Measurements from ENCODE around the gene FRAS1. TPM values are rescaled to one million over a fixed set of nuclear protein-coding genes. Genes with fewer than 3 reads are reported as not detected.

Gene FRAS1
- total and polyA plus RNA-seq, 2 of the 8 experiments (the other 6 are each of a cell fraction or from before 2014, with no cell fraction given) = 38.5 to 109 TPM

- ChIA-PET POLR2A (ENCODE audit: partially characterized antibody) (interaction anchor here (0.6 to 5.4 kb wide), 11 partner anchors 10 to 230 kb away, joined by 3 to 30 read pairs (median 4); partner anchors contain the start of genes FRAS1 and MRPL1), CTCF (ENCODE audit: partially characterized antibody) (interaction anchor here (0.8 to 5.3 kb wide), 8 partner anchors 11 to 393 kb away, joined by 3 to 36 read pairs (median 3); no protein-coding TSS in a partner anchor)
- Histone ChIP-seq H4K91ac (replicated peaks; ENCODE audit: insufficient read length, low read length) (no peak overlapping the region), H2BK20ac (ENCODE audit: low read length) (no peak overlapping the region), H2BK120ac (replicated peaks; ENCODE audit: low read depth, low read length) (peak overlapping the region; percentile 63), H3K14ac (ENCODE audit: insufficient read length) (no peak overlapping the region), H3K4me2 (ENCODE audit: insufficient read depth in 1 of 2, low read depth in 2 of 2, low read length in 2 of 2) (peak overlapping the region; percentile 59 to 65; a peak in 3 of 4 replicates), H3K36me3 (ENCODE audit: control insufficient read depth in 2 of 4, insufficient read depth in 4 of 4, low read length in 3 of 4) (peaks cover 0 to 29% (median 12%) of the 10 kb centered on the region in 4 experiments; a peak in 3 of 8 replicates), H3K23ac (ENCODE audit: insufficient read length) (no peak overlapping the region), H3K56ac (replicated peaks; ENCODE audit: insufficient read length, low read depth, low read length) (no peak overlapping the region), H2BK15ac (ENCODE audit: low read length) (no peak overlapping the region), H2AFZ (ENCODE audit: low read length) (no peak overlapping the region), H3K4ac (replicated peaks; ENCODE audit: insufficient read length, low read depth, low read length) (no peak overlapping the region), H4K5ac (ENCODE audit: insufficient read length, low read depth, low read length) (no peak overlapping the region), H3K27me3 (replicated peaks in 1 of 4; ENCODE audit: control insufficient read depth in 3 of 4, extremely low read depth in 1 of 4, insufficient read depth in 3 of 4, low read length in 3 of 4) (no peaks in the 10 kb centered on the region), H4K8ac (ENCODE audit: extremely low read depth, insufficient read depth, low read length) (no peak overlapping the region), H3K23me2 (ENCODE audit: low read depth, low read length) (no peaks in the 10 kb centered on the region), H3K79me1 (ENCODE audit: low read depth, low read length) (no peaks in the 10 kb centered on the region), H4K20me1 (replicated peaks in 1 of 2; ENCODE audit: control insufficient read depth in 1 of 2, insufficient read depth in 2 of 2, low read length in 2 of 2) (no peaks in the 10 kb centered on the region), H3K9me3 (ENCODE audit: insufficient read depth in 2 of 2, low read depth in 1 of 2, low read length in 1 of 2) (peaks cover 21 to 23% of the 10 kb centered on the region in 2 experiments), H2BK12ac (ENCODE audit: low read depth, low read length) (peak overlapping the region; percentile 97; the same call in 1 of the 2 replicates), H2AK5ac (ENCODE audit: low read depth, low read length) (no peak overlapping the region), H3K4me1 (replicated peaks in 1 of 4; ENCODE audit: control insufficient read depth in 3 of 4, insufficient read depth in 4 of 4, low read length in 3 of 4) (peaks cover 5 to 14% (median 6%) of the 10 kb centered on the region in 4 experiments; a peak in 6 of 7 replicates), H3K27ac (ENCODE audit: low read depth, low read length) (peak overlapping the region; percentile 81; the same call in 1 of the 2 replicates), H3K9ac (replicated peaks in 1 of 4; ENCODE audit: extremely low read depth in 1 of 4, low read depth in 3 of 4, low read length in 3 of 4) (no peak overlapping the region), H3K18ac (ENCODE audit: extremely low read depth, low read length) (no peak overlapping the region), H2BK5ac (ENCODE audit: low read depth, low read length) (0 out of 2 replicates have a peak overlapping the region, but pooled peaks have one; percentile 96), H3K79me2 (ENCODE audit: control insufficient read depth in 1 of 2, insufficient read depth in 2 of 2, low read length in 2 of 2) (peaks cover 0 to 39% of the 10 kb centered on the region in 2 experiments; a peak in 2 of 4 replicates), H3K4me3 (ENCODE audit: extremely low read depth in 1 of 4, insufficient read depth in 2 of 4, low read depth in 3 of 4, low read length in 4 of 4) (peak overlapping the region in 1 of 4 experiments; percentile 35; a peak in 2 of 8 replicates)
- FAIRE-seq = peak; percentile 88
- DNase-seq (ENCODE audit: low read depth in 1 of 2, low spot score in 2 of 2) = peak in 1 of 2 experiments; percentile 50
- no peak for TF ChIP-seq CREB1 (IDR thresholded peaks at IDR 0.05)
- TF ChIP-seq ASH2L (IDR thresholded peaks at IDR 0.05; ENCODE audit: low read length) = no peak
- TF ChIP-seq ZNF274 (IDR thresholded peaks at IDR 0.05; ENCODE audit: borderline replicate concordance, extremely low read depth, low read length) = no peak
- no peak for TF ChIP-seq PHF8 (conservative IDR thresholded peaks at IDR 0.05; ENCODE audit: low read depth, low read length)
- TF ChIP-seq ATF2 (IDR thresholded peaks at IDR 0.05; ENCODE audit: low read length) = peak; percentile 54; the same call in 1 of the 2 replicates
- TF ChIP-seq POU5F1 (IDR thresholded peaks at IDR 0.05; ENCODE audit: low read depth, low read length) = no peak
- TF ChIP-seq TAF7 (optimal IDR thresholded peaks at IDR 0.05; ENCODE audit: borderline replicate concordance, low read depth, low read length) = peak; percentile 48
- TF ChIP-seq SP1 (IDR thresholded peaks at IDR 0.05; ENCODE audit: low read depth, low read length) = 0 out of 2 replicates have a peak, but pooled peaks have one; percentile 25
- TF ChIP-seq RFX5 (IDR thresholded peaks at IDR 0.05; ENCODE audit: borderline replicate concordance, low read depth, low read length) = no peak
- TF ChIP-seq TEAD4 (IDR thresholded peaks at IDR 0.05; ENCODE audit: low read depth, low read length) = peak; percentile 88
- TF ChIP-seq HDAC2 (IDR thresholded peaks at IDR 0.05; ENCODE audit: borderline replicate concordance in 1 of 2, low read depth in 2 of 2, low read length in 2 of 2) = peak in 1 of 2 experiments; percentile 72; a peak in 1 of 4 replicates
- peak in 1 of 2 experiments; percentile 36; a peak in 1 of 3 replicates for TF ChIP-seq EP300 (IDR thresholded peaks at IDR 0.05; ENCODE audit: borderline replicate concordance in 1 of 2, low read depth in 2 of 2, low read length in 2 of 2)
These were observed 35.7 kb downstream of the FRAS1 start for GRCh38 chr4:78092850-78093249.

Data from H1 (cell line).